HG03045 (cell line): ENCODE data around the gene CEP290.

ENCODE experiments used
- ATAC-seq: cut with Tn5 transposase; IDR thresholded peaks from one replicate; pipeline ENCODE4 v1.9.1; 2021; ENCODE audit warnings: mild to moderate bottlenecking, moderate library complexity; ENCODE audit not compliant: unreplicated experiment

CEP290 gene, protein sequence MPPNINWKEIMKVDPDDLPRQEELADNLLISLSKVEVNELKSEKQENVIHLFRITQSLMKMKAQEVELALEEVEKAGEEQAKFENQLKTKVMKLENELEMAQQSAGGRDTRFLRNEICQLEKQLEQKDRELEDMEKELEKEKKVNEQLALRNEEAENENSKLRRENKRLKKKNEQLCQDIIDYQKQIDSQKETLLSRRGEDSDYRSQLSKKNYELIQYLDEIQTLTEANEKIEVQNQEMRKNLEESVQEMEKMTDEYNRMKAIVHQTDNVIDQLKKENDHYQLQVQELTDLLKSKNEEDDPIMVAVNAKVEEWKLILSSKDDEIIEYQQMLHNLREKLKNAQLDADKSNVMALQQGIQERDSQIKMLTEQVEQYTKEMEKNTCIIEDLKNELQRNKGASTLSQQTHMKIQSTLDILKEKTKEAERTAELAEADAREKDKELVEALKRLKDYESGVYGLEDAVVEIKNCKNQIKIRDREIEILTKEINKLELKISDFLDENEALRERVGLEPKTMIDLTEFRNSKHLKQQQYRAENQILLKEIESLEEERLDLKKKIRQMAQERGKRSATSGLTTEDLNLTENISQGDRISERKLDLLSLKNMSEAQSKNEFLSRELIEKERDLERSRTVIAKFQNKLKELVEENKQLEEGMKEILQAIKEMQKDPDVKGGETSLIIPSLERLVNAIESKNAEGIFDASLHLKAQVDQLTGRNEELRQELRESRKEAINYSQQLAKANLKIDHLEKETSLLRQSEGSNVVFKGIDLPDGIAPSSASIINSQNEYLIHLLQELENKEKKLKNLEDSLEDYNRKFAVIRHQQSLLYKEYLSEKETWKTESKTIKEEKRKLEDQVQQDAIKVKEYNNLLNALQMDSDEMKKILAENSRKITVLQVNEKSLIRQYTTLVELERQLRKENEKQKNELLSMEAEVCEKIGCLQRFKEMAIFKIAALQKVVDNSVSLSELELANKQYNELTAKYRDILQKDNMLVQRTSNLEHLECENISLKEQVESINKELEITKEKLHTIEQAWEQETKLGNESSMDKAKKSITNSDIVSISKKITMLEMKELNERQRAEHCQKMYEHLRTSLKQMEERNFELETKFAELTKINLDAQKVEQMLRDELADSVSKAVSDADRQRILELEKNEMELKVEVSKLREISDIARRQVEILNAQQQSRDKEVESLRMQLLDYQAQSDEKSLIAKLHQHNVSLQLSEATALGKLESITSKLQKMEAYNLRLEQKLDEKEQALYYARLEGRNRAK (N-terminal part only)

DNA sequence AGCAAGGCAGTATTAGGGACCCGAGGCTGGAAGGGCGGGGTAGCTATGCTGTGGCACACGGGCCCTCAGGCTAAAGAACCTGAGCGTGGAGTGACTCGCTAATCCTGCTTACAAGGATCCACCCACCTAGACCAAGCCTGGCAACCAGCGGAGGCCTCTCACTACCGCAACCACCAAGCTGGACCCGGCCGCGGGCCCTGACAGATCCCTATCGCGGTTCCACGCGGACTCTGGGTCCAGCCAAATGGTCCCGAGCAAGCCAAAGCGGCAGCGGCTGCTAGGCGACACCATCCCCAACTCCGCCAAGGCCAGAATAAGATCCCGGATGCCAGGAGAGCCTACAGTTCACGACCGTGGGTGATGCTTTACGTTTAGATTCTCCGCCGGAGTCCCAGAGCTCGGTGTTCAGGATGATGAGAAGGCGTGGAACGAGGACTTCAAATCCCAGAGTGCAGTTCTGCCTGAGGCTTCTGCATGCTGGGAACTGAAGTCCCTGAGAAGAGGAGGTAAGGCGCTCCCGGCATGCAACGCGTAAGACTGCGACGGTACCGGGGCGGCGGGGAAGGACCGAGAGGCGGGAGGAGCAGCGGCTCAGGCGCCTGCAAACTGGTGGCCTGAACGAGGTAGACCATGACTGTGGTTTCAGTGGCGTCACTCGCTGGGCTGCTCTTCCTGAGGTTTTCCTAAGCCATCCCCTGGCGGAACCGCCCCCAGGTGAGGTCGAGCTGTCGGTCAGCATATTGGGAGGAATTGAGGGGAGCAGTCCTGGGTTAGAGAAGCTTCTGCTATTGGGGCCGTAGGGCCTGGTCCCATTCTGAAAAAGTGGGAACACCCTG lies at the start of gene CEP290, which contains the start of gene TMTC3:
Gene CEP290, minus strand, starts transcription at position 315 of the 836 bp plus-strand sequence. CDS start 781 bp downstream, outside the sequence.
Gene TMTC3, plus strand, starts transcription at position 534 of the 836 bp plus-strand sequence. CDS start 6,009 bp downstream, outside the sequence.
- ATAC-seq: peak; percentile 96

DNA sequence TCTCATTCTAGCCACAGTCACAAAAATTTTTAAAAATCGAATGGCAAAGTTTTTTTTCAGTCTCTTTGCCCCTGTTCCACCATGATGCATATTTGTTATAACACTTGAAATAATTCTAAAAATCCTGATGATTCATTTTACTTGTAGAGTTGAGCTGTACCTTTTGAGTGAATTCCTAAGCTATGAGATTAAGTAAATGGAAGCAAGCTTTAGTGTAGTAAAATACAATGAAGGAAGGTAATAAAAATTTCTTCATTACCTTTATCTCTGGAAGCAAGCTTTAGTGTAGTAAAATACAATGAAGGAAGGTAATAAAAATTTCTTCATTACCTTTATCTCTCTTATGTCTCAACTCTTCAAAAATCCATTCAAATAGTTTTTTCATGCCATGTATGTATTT lies 46.3 kb upstream of the CEP290 start:
- ATAC-seq: no peak

DNA sequence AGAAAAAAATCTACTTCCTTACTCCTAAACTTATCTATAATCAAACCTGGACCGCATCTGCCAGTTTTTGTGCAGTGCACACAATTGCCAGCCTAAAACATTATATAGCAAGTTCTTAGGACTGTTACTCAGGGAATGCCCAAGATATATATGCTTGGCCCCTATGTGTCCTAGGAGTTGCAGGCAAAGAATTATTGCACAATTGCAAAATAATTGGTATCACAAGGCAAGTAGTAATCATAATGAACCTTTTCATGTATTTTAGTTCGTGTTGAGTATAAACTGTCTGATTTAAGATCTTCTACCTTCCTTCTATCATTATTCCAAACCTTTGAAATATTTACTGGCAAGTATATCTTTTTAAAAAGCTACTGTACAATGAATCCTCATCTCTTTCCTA lies 45.7 kb upstream of the CEP290 start:
- ATAC-seq: no peak

DNA sequence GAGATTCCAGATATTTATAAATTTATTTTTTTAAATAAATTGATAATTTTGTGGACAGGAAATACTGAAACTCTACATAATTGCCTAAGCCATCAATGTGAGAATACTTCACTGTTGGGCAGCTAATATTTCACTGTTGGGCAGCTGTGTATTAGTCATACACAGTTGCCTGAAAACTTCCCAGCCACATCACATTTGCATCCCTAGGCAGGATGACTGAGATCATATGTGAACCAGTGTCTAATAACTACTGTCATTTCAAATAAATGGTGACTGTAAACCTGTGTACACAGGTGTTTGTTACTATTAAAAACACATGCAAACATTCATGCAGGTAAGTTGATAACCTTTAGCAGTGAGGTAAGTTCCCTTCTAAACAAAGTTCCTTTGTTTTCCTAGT lies 44.1 kb upstream of the CEP290 start:
- ATAC-seq: peak; percentile 90

DNA sequence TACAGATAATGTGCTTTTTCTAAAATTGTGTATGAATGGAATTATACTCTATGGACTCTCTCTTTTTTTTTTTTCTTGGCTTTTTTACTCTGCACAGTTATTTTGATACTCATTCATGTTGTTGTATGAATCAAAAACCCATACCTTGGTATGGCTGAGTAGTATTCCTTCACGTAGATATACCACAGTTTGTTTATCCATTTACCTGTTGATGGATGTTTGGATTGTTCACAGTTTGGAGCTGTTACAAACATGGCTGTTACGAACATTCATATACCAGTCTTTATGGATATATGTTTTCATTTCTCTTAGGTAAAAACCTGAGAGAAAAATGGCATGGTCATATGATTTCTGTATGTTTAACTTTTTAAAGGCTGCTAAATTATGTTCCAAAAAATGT lies 43.4 kb upstream of the CEP290 start:
- ATAC-seq: no peak

DNA sequence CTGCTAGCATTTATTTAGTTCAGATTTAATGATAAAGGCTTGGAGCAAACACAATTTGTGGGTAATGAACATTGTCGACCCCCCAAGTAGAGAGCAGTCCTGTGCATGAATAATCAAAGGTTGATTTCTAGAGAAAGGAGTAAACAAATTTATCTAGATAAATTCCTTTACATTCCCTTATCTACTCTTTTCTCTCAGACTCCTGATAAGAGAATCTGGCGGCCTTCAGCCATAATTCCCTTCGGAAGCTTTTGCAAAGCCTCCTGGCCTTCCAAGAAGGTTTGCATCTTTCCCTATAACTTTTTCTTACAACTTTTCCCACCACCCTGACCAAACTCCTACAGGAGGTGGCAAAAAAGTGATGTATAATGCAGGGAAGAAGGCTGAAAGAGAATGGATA lies 42.3 kb upstream of the CEP290 start:
- no peak for ATAC-seq

DNA sequence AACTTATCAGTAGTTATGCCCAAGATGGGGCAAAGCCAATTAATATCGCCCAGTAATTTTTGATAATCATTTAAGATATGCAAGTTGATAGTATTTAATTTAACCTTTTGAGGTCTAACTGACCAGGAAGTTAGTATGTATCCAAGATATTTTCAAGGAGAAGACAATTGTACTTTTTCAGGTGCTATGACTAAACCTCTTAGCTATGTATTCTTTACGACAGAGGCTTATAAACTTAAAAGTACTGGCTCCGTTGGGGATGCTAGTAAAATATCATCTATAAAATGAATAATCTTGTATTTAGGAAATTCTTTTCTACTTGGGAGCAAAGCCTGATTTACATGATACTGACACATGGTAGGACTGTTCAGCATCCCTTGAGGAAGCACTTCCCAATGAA lies 40.5 kb upstream of the CEP290 start:
- no peak for ATAC-seq

DNA sequence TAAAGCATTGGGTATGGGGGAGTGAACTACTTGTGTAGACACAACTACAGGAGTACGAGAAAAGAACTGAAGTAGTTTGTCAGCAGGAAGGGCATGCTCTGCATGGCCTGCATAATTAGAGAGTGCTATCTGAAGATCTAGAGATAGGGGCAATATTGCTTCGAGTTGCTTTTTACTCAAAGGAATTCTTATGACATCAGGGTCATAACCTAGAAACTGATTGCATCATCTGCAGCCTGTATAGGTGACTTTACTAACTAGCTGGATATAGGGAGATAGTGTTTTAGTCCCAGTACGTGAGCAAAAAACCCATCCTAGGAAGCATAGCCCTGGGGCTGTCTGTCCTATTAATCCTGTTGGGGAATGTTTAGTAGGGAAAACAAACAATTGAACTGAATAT lies 40.0 kb upstream of the CEP290 start:
- ATAC-seq: no peak

DNA sequence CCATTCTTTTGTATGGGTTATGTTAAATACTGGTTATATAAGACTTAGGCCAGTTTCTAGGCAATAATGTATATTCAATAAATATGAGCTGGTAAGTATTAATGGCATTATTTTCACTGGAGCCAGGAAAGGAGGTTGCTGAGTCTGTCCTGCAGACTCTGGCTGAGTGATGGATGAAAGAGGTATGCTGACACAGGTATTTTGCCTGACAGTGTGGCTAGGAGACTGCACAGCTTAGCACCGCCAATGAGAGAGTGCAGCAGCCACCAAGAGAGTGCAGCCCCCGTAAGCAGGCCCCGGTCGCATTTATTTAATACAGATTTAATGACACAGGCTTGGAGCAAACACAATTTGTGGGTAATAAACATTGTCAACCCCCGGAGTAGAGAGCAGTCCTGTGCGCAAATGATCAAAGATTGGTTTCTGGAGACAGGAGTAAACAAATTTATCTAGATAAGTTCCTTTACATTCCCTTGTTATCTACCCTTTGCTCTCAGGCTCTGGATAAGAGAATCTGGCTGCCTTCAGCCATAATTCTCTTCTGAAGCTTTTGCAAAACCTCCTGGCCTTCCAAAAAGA lies 37.6 kb upstream of the CEP290 start:
- no peak for ATAC-seq

DNA sequence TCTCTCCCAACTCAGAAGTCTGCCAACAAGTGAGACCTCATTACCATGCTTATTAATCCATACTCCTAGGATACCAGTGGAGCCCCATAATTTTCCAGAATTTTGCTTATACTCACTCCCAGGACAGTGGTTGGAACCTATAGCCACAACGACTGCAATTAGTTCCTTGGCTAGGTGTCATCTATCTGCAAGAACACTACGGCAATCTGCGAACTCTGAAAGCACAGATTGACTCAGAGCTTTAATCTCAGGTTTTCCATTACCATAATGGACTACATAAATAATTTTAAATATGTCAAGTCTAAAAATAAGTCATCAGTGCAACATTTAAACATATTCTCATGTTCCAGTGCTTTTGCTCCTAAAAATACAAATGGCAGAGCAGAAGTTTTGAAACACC lies 33.7 kb upstream of the CEP290 start:
- ATAC-seq: no peak

DNA sequence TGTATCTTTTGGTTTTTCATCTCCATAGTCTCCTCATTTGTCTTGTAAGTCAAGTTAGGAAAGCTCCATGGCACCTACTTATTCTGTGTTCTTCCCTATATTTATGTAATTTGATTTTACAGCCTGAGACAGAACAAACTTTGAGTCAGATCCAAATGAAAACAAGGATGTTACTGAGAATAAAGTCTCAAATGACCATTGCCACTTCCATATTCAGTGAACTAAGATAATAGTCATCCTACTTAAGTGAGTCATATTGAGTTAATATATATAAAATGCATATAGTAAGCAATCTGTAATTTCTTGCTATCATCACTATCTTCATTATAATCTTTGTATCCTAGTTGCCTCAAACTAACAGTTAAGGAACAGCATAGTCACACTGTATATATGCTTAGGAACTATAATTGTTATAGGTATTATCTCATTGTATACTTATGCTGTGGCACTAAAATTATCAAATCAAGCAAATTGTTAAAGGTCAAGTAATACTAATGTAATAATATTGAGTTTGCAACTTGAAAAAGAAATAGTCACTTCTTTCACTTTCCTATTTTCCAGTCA lies 31.0 kb upstream of the CEP290 start:
- no peak for ATAC-seq

DNA sequence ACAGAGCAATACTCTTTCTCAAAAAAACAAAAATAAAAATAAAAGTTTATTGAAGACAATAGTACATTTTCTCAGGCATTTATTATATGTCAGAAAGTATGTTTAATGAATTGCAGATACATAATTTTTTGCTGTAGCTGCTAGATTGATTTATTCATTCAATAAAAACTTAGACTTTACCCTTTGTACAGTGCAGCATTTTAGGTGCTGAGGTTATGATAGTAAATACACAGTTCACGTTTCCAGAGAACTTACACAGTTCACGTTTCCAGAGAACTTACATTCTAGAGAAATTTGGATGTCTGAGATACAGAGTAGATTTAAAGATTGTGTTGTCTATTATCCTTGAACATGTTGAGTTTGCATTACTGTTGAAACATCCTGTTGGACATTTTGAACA lies 25.5 kb upstream of the CEP290 start:
- no peak for ATAC-seq

DNA sequence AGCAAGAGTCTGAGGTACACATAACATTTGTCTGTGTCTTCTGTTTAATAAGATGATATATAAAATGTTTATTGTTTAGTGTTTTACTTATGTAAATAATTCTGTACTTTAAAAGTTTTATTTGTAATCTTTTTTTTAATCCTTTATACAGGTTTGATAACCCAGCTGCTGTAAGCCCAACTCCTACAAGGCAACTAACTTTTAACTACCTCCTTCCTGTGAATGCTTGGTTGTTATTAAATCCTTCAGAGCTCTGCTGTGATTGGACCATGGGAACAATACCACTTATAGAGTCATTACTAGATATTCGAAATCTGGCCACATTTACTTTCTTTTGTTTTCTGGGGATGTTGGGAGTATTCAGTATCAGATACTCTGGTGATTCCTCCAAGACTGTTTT lies 24.3 kb upstream of the CEP290 start:
- ATAC-seq: no peak

DNA sequence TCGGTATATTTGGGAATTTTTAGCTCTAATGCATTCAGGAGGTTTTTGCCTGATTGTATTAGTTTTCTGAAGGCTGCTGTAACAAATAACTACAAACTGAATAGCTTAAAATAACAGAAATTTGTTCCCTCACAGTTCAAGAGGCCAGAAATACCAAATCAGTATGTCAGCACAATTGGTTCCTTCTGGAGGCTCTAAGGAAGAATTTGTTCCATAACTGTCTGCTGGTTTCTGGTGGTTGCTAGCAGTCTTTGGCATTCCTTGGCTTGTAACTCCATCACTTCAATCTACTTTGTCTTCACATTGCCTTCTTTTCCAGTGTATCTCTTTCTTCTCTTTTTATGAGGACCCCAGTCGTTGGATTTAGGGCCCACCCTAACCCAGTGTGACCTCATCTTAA lies 21.5 kb upstream of the CEP290 start:
- ATAC-seq: no peak

DNA sequence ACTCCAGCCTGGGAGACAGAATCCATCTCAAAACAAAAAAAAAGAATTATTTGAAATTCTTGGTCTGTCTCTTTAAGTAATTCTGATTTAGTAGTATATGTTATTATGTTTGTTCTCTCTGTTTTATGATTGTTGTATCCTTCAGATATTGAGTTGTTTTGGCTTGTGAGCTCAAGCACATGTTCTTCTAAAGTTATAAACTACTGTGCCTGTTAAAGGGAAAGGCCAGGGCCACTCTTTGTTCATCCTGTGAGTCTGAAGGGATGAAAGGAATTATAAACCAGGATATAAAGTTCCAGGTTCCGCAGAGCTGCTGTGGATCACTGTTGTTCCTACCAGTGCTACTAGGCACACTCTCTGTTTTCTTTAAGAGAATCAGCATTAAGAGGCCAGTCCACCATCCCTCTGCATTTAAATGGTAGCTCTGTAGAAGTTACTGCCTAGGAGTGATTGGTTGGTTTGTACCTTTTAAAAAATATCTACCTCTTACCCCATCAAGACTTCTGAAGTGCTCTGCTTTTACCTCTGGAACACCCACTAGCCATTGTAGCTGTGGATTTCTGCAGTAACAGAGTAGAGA lies 14.3 kb upstream of the CEP290 start:
- ATAC-seq: no peak

DNA sequence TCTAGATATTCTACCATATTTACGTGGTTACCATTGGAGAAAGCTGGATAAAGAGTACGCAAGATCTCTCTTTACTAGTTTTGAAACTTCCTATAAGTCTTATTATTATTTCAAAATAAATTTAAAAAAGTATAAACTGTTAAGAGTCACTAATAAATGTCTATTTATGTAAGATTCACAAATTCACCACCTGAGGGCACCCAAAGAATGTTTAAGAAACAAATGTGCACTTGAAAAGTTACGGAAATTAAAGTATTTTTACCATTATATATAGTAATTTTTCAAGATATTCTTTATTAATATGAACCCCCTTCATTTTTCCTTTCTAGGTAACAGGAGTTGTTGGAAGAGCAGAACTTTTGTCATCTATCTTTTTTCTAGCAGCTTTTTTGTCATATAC lies 12.1 kb upstream of the CEP290 start:
- ATAC-seq: no peak

DNA sequence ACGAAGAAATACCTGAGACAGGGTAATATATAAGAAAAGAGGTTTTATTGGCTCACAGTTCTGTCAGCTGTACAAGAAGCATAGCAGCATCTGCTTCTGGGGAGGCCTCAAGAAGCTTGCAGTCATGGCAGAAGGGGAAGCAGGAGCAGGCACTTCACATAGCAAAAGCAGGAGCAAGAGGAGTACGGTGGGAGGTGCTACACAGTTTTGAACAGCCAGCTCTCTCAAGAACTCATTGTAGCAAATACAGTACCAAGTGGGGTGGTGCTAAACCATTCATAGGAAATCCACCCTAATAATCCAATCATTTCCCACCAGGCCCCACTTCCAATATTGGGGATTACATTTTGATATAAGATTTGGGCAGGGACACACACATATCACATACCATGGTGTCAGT lies 8.2 kb upstream of the CEP290 start:
- no peak for ATAC-seq

DNA sequence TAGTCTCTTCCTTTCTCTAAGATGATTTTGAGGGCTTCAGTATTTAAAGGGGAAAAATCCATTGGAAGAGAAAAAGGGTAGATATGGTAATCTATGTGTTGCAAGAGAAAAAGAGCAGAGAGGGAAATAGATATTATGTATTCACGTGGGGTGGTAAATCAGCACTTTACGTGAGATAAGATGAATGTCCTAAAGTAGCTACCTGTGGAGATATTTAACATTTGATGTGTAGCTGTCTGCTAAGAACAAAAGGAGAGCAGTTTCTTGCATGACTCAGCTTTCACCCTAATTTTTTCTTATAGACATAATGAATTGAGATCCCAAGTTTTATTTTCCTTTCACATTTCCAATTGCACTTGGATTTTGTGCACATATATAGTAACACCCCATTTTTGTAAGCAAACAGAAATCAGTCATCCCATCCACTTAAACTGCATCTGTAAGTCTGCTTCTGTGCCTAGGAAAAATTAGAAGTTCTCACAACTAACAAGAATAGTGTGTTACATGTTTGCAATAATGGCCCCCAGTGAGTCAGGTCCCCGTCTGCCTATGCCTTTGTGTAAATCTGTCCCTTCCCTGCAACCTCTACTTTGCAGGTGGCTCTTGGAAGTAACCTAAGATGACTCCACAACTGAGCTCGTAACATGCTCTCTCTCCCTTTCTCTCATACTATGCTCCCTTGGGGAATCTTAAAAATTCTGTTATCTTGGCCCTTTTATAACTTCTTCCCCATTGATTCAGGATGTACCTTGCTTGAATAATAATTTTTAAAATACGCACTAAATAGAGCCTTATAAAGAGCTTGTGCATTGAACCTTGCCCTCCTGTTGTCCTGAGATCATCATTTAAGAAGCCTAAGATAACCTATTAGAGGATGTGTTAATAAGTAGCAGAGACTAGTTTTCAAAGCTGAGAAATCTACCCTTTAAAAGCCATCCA lies 3.9 kb upstream of the CEP290 start:
- no peak for ATAC-seq
